Neural cell (in vitro differentiated cells): ENCODE results near the gene GARIN5A.

ENCODE experiments used
- CTCF ChIP-seq: fragments of 450-650 bp; IDR thresholded peaks from 2 replicates; pipeline ENCODE4 v1.5.1; 2014; ENCODE audit warnings: antibody characterized with exemption, mild to moderate bottlenecking, moderate library complexity; ENCODE audit not compliant: poor library complexity, severe bottlenecking
- EZH2 ChIP-seq: fragments of 200-600, 300-800 bp; shearing (Covaris generic), sonication (generic); IDR thresholded peaks from 2 replicates; pipeline ENCODE4 v1.6.1; 2014; ENCODE audit warnings: antibody characterized with exemption, low read length, borderline replicate concordance, mild to moderate bottlenecking; ENCODE audit not compliant: insufficient read depth, poor library complexity, severe bottlenecking
- POLR2AphosphoS5 ChIP-seq: IDR thresholded peaks from 2 replicates; pipeline ENCODE4 v1.6.1; 2012
- RAD21 ChIP-seq: fragments of 450-650 bp; conservative IDR thresholded peaks from 2 replicates; pipeline ENCODE4 v1.6.1; 2014; ENCODE audit warnings: antibody characterized with exemption, mild to moderate bottlenecking, moderate library complexity
- SMC3 ChIP-seq: fragments of 450-650 bp; conservative IDR thresholded peaks from 2 replicates; pipeline ENCODE4 v1.6.1; 2014; ENCODE audit warnings: antibody characterized with exemption, mild to moderate bottlenecking, moderate library complexity; ENCODE audit not compliant: poor library complexity
- TAF1 ChIP-seq: IDR thresholded peaks from 2 replicates; pipeline ENCODE4 v1.6.1; 2012; ENCODE audit warnings: low read depth

GRCh38 chr19:50458396-50459066 lies 18.1 kb downstream of the GARIN5A start:
- TF ChIP-seq POLR2AphosphoS5 (no peak), EZH2 (no peak), TAF1 (no peak), CTCF (no peak), SMC3 (no peak), RAD21 (no peak)
